Left ventricle myocardium inferior (tissue), 1 donor: ENCODE measurements around the gene IL17REL. TPM values are rescaled to one million over a fixed set of nuclear protein-coding genes. Genes with fewer than 3 reads are reported as not detected.

Experiments used
- DNase-seq: peaks from one replicate; pipeline ENCODE4 v3.0.0-alpha.2; 2020
- H3K27ac ChIP-seq: fragments of 200-600 bp; replicated peaks from 2 replicates; pipeline ENCODE4 v1.8.0; 2021
- H3K27me3 ChIP-seq: fragments of 200-600 bp; 2 replicates; pipeline ENCODE4 v1.8.0; 2021; ENCODE audit warnings: low read depth
- H3K36me3 ChIP-seq: fragments of 200-600 bp; 2 replicates; pipeline ENCODE4 v1.8.0; 2021
- H3K4me1 ChIP-seq: fragments of 200-600 bp; 2 replicates; pipeline ENCODE4 v1.8.0; 2021
- H3K4me3 ChIP-seq: fragments of 200-600 bp; 2 replicates; pipeline ENCODE4 v1.8.0; 2021; ENCODE audit warnings: mild to moderate bottlenecking, moderate library complexity
- H3K9me3 ChIP-seq: fragments of 200-600 bp; replicated peaks from 2 replicates; pipeline ENCODE4 v1.8.0; 2021
- intact Hi-C: fragments of 100-400 bp; cut with micrococcal nuclease; formaldehyde crosslinking; loops from one replicate; pipeline ENCODE4 v1.11.0; 2022
- total RNA-seq: library from RNA; stranded (reverse); fragmentation: NEBNext Ultra II Directional; extraction: Animal tissue kit (Norgen Biotek cat#: 25700); gene quantifications from one replicate; pipeline ENCODE4 v1.2.1, GENCODE V29; 2021
- TF ChIP-seq, protein P1 (sequence below): fragments of 200-600 bp; IDR thresholded peaks from 2 replicates; pipeline ENCODE4 v1.8.0; 2021; ENCODE audit warnings: antibody characterized with exemption, mild to moderate bottlenecking, borderline replicate concordance
- donor health status: DM: no; HTN: yes; CAD: no; lungs with severe emphysema.

The IL17REL gene
- total RNA-seq, 1 donor from 2014 or later = not detected

DNA sequence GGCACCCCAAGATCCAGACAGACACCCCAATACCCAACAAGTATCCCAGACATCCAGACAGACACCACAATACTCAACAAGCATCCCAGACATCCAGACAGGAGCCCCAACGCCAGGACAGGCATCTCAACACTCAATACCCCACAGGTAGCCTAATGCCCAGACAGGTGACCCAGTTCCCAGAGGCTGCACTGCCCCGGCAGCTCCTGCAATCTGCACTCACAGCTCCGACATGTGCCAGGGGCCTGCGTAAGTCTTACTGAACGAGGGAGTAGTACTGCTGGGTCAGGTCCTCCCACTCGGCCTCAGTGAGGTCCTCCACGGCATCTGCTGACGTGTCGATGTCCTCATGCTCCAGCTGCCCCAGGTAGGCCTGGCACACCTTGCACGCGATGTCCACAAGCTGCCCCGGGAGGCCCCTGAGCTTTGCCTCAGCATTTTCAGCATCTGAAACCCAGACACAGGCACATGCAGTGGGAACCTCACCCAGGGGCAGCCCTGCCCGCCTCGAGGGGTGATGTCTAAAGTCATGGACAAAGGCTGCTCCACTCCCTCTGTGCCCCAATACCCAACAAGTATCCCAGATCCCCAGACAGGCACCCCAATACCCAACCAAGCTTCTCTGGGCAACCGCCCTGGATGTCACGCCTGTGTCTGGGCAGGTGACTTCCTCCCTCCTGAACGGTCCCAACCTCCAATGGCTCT lies 28.9 kb upstream of the IL17REL start:
- H3K9me3 ChIP-seq = peaks cover 15% of the 10 kb centered on the region
- H3K27ac ChIP-seq = no peak overlapping the region
- H3K4me1 ChIP-seq = no peaks in the 10 kb centered on the region
- TF ChIP-seq, protein P1, sequence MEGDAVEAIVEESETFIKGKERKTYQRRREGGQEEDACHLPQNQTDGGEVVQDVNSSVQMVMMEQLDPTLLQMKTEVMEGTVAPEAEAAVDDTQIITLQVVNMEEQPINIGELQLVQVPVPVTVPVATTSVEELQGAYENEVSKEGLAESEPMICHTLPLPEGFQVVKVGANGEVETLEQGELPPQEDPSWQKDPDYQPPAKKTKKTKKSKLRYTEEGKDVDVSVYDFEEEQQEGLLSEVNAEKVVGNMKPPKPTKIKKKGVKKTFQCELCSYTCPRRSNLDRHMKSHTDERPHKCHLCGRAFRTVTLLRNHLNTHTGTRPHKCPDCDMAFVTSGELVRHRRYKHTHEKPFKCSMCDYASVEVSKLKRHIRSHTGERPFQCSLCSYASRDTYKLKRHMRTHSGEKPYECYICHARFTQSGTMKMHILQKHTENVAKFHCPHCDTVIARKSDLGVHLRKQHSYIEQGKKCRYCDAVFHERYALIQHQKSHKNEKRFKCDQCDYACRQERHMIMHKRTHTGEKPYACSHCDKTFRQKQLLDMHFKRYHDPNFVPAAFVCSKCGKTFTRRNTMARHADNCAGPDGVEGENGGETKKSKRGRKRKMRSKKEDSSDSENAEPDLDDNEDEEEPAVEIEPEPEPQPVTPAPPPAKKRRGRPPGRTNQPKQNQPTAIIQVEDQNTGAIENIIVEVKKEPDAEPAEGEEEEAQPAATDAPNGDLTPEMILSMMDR = no peak
- DNase-seq = no peak
- intact Hi-C loops = no loop called here
- no peaks in the 10 kb centered on the region for H3K36me3 ChIP-seq
- H3K4me3 ChIP-seq = no peak overlapping the region
- H3K27me3 ChIP-seq = peaks cover 24% of the 10 kb centered on the region

DNA sequence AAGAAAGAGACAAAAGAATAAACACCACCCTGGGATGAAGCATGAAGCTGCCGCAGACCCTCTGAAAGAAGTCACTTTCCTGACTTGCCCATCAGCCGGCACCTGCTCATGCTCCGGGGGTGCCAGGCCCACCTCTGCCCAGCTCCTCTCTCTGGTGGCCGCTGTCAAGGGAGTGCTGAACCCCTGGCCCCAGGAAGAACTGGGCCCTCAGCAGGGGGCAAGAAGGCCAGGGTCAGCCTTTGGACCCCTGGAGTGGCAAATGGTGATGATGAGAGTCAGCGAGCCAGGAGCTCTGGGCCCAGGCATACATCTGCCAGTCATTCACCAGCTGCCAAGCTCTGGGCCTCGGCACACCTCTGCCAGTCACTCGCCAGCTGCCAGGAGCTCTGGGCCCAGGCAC lies 28.2 kb upstream of the IL17REL start:
- Histone ChIP-seq H3K36me3 (no peaks in the 10 kb centered on the region), H3K27me3 (peaks cover 21% of the 10 kb centered on the region), H3K9me3 (peaks cover 15% of the 10 kb centered on the region), H3K4me1 (no peaks in the 10 kb centered on the region), H3K27ac (no peak overlapping the region), H3K4me3 (no peak overlapping the region)
- intact Hi-C loops = no loop called here
- TF ChIP-seq, protein P1 = no peak
- DNase-seq = no peak

DNA sequence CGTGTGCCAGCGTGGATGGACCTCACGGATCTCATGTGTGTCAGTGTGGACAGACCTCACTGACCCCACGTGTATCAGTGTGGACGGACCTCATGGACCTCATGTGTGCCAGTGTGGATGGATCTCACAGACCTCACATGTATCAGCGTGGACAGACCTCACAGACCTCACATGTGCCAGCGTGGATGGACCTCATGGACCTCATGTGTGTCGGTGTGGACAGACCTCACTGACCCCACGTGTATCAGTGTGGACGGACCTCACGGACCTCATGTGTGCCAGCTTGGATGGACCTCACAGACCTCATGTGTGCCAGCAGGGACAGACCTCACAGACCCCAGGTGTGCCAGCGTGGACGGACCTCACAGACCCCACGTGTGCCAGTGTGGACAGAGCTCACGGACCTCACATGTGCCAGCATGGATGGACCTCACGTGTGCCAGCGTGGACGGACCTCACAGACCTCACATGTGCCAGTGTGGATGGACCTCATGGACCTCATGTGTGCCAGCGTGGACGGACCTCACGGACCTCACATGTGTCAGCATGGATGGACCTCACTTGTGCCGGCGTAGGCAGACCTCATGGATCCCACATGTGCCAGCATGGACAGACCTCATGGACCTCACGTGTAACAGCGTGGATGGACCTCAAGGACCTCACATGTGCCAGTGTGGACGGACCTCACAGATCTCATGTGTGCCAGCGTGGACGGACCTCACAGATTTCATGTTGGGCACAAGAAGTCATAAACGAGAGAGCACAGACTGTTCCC lies 27.3 kb upstream of the IL17REL start:
- Histone ChIP-seq H3K4me3 (no peak overlapping the region), H3K27ac (no peak overlapping the region), H3K27me3 (peaks cover 21% of the 10 kb centered on the region), H3K36me3 (no peaks in the 10 kb centered on the region), H3K4me1 (no peaks in the 10 kb centered on the region), H3K9me3 (peaks cover 15% of the 10 kb centered on the region)
- TF ChIP-seq, protein P1 = no peak
- intact Hi-C loops = loop anchor here (10.0 kb wide), 1 partner anchor 115 kb away; no protein-coding TSS in a partner anchor
- no peak for DNase-seq

DNA sequence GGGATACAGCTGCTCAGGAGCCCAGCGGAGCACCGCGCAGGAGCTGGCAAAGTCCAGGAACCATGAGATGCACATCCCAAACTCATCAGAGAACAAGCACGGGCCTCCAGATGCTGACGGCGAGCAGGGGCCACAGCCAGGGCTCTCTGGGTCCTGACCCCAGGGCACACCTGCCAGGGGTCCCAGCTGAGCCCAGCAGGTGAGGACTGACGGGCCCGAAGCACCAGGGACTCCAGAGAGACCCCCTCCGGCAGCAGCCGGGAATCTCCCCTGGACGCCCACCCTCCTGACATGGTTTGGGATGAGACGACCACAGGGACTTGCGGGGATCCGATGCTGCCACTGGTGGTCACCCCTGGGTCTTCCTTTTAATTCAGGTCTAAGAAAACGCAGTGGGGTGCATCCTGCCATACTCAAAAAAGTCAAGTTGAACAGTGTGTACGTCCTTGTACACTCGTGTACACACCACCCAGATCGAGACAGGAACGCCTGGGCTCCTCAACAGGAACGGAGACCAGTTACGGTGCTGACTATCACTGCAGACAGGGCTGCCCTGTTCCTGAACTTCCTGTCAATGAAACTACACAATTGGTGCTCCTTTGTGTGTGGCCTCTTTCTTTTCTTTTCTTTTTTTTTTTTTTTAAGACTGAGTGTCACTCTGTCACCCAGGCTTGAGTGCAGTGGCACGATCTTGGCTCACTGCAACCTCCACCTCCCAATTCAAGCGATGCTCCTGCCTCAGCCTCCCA lies 23.6 kb upstream of the IL17REL start:
- Histone ChIP-seq H3K27ac (no peak overlapping the region), H3K36me3 (no peaks in the 10 kb centered on the region), H3K4me3 (no peak overlapping the region), H3K4me1 (no peaks in the 10 kb centered on the region), H3K27me3 (peaks cover 50% of the 10 kb centered on the region), H3K9me3 (peaks cover 15% of the 10 kb centered on the region)
- intact Hi-C loops = loop anchor here (10.0 kb wide), 1 partner anchor 111 kb away; no protein-coding TSS in a partner anchor
- no peak for DNase-seq
- TF ChIP-seq, protein P1 = no peak

DNA sequence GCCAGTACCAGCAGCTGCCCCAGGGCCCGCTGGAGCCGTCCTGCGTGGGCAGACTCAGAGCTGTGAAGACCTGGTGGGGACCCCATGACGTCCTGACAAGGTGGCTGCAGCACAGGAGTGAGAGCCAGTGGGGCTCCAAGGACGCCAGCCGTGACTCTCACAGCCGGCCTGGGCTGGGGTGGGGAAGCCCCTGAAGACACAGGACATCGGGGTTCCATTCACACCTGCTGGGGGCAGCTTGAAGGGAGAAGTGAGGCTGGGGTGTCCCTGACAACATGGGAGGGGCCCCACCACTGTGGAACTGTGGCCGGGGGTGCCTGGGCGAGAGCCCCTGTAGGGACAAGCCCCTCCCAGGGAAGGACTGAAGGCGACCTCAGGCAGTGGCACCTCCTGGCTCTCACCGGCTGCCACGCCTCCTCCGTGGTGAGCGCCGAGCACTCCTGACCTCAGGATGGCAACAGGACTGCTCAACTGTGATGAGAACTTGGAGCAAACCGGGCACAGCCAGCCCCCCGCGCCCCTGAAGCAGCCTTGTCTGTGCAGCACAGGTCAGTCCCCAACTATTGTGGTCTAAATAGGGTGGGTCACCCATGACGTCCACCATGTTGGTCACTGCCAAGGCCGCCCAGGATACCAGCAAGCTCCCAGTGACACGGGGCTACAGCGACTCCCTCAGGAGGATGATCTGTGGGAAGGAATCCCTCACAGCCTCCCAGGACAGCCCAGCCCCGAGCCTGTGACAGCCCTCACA lies 22.7 kb upstream of the IL17REL start:
- TF ChIP-seq, protein P1 = no peak
- no peak overlapping the region for H3K27ac ChIP-seq
- H3K4me1 ChIP-seq = peaks cover 2% of the 10 kb centered on the region
- DNase-seq = no peak
- H3K27me3 ChIP-seq = peaks cover 59% of the 10 kb centered on the region
- H3K4me3 ChIP-seq = no peak overlapping the region
- no peaks in the 10 kb centered on the region for H3K36me3 ChIP-seq
- peaks cover 15% of the 10 kb centered on the region for H3K9me3 ChIP-seq
- intact Hi-C loops = loop anchor here (10.0 kb wide), 1 partner anchor 111 kb away; no protein-coding TSS in a partner anchor
